ENCODE measurements around the gene POLR3E.

POLR3E gene

DNA sequence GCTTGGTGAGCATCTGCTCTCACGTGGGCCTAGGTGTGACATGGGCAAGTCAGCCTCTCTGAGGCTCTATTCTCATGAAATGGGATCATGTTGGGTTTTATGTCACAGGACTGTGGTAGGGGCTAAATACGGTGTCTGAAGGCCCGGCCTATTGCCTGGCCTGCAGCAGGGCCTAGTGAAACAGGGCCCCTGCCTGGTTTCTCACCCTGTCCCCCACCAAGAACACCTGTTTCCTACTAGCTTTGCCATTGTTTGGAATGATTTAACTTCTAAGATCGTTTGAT lies 29.1 kb downstream of the POLR3E start:
- Mint-ChIP-seq H3K4me1 (no peaks in the 10 kb centered on the region), H3K27ac (no peak overlapping the region), H3K9me3 (no peaks in the 10 kb centered on the region), H3K4me3 (no peak overlapping the region), H3K27me3 (no peaks in the 10 kb centered on the region), H3K36me3 (peaks cover 41 to 83% of the 10 kb centered on the region in 2 donors)
- DNase-seq: no peak
- ATAC-seq (replicated peaks): no peak

DNA sequence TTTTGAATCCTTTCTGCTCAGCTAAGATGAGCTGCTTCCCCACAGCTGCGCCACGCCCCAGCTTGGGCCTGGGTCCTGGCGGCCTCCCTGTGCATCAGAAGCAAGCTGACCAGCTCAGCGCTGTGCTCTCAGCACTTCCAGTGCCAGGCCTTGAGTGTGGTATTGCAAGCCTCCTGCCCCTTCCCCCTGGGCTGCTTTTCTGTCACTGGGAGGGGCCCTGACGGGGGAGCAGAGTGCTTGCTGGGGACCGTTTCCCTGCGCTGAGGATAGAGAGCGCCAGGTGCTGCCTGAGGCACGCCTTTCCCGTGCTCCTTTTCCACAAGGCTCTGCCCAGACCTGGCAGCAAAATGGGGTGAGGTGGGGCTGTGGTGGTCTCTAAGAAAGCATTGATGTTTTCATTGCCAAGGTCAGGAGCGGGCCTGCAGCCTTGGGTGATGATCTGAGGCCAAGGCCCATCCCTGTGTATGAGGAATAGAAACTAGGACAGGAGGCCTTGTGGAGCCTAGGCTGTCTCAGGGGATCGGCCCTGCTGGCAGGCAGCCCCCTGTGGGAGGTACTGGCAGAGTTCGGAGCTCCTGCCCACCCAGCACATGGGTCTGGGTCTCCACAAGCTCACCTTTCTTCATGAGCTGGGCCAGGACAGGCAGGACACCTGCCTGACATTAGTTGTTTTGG lies 29.7 kb downstream of the POLR3E start:
- H3K36me3 Mint-ChIP-seq: peaks cover 45 to 86% of the 10 kb centered on the region in 2 donors
- no peak overlapping the region for H3K4me3 Mint-ChIP-seq
- H3K27ac Mint-ChIP-seq: peak overlapping the region; percentile 62
- DNase-seq: no peak
- no peak for ATAC-seq (replicated peaks)
- H3K9me3 Mint-ChIP-seq: no peaks in the 10 kb centered on the region
- no peaks in the 10 kb centered on the region for H3K27me3 Mint-ChIP-seq
- H3K4me1 Mint-ChIP-seq: no peaks in the 10 kb centered on the region

DNA sequence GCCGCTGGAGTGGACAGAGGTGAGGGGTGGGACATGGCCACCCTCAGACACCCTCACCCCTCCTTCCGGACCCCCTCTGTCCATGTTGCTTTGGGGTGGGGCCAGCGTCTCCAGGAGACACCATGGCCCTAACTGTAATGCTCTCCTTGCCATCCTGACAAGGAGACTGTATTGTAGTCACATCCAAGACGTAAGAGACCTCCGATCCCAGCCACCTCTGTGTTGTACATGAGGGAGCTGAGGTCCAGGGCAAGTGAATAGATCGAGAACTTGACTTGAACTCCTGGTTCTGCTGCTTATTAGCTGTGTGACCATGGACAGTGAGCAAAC lies 30.2 kb downstream of the POLR3E start:
- Mint-ChIP-seq H3K27me3 (no peaks in the 10 kb centered on the region), H3K36me3 (peaks cover 47 to 87% of the 10 kb centered on the region in 2 donors), H3K4me3 (no peak overlapping the region), H3K9me3 (no peaks in the 10 kb centered on the region), H3K4me1 (no peaks in the 10 kb centered on the region), H3K27ac (peak overlapping the region; percentile 62)
- DNase-seq (no peak), ATAC-seq (replicated peaks) (no peak)

DNA sequence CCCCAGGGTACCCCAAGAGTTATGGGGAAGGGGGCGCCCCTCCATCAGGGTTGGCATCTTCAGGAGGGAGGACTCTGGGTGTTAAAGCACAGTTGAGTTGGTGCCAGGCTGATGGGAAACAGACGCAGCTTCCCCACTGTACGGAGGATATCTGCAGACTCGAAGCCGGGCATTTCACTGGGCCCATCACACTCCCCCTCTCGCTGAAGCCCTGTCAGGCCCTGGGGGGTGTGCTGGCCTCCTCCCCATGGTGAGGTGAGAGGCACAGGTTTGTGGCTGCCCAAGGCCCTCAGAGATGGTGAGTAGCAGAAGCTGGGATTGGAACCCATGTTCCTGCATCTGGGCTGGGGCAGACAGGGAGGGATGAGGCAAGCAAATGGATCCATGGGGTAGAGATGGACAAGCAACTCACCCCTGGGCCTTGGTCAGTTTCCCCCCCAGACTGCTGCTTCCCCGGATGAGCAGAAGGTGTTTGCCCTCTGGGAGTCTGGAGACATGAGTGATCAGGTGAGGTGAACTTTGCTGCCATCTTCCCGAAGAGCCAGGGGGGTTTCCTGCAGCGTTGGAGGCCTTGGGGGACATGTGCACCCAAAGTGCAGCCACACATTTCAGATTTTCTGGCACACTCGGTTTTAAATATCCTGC lies 31.0 kb downstream of the POLR3E start:
- H3K36me3 Mint-ChIP-seq: peaks cover 43 to 84% of the 10 kb centered on the region in 2 donors
- H3K4me3 Mint-ChIP-seq: no peak overlapping the region
- DNase-seq (no peak), ATAC-seq (replicated peaks) (no peak)
- no peaks in the 10 kb centered on the region for H3K9me3 Mint-ChIP-seq
- no peaks in the 10 kb centered on the region for H3K27me3 Mint-ChIP-seq
- H3K27ac Mint-ChIP-seq: peak overlapping the region; percentile 62
- no peaks in the 10 kb centered on the region for H3K4me1 Mint-ChIP-seq

DNA sequence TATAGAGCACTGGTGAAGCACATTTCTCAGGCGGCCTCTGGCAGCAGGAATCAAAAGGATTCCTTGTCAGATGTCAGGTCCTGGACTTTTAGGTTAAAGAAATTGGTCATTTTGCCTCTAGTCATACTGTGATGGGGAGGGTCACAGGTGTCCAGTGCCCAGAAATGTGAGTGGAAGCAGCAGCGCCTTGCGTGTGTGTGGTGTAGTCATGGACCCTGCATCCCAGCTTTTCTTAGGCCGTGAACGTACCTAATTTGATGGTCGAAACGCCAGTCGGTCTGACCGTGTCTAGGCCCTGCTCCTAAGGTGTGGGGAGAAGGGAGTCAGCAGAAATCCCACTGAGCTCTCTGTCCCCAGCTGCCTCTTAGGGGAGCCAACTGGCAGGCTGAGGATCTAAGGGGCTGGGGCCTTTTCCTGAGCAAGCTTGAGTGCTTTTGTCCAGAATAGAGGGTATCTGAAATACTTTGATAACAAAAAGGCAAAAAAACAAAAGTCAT lies 32.0 kb downstream of the POLR3E start:
- no peak overlapping the region for H3K27ac Mint-ChIP-seq
- H3K4me3 Mint-ChIP-seq: no peak overlapping the region
- H3K4me1 Mint-ChIP-seq: no peaks in the 10 kb centered on the region
- no peaks in the 10 kb centered on the region for H3K27me3 Mint-ChIP-seq
- peaks cover 0 to under 1% of the 10 kb centered on the region in 2 donors for H3K9me3 Mint-ChIP-seq
- no peak for ATAC-seq (replicated peaks)
- DNase-seq: no peak
- peaks cover 43 to 84% of the 10 kb centered on the region in 2 donors for H3K36me3 Mint-ChIP-seq

DNA sequence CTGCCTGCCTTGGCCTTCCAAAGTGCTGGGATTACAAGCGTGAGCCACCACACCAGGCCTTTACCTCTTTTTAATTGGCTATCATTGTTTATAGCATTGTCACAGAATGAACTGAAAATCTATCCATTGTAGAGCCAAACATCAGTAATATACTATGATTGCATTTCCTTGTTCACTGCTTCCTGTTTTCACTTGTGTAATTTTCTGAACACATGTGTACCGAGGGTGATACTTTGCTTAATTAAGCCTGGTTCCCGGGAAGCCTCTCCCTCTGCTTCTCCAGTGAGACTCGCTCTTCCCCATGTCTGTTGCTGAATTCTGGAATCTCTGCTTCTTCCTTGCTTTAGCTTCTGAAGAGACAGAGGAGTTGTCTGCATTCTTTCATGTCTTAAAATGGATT lies 33.1 kb downstream of the POLR3E start:
- Mint-ChIP-seq H3K4me3 (no peak overlapping the region), H3K27ac (no peak overlapping the region), H3K9me3 (peaks cover 0 to 3% of the 10 kb centered on the region in 2 donors), H3K27me3 (no peaks in the 10 kb centered on the region), H3K36me3 (peaks cover 49 to 88% of the 10 kb centered on the region in 2 donors), H3K4me1 (no peaks in the 10 kb centered on the region)
- ATAC-seq (replicated peaks) (no peak), DNase-seq (no peak)

DNA sequence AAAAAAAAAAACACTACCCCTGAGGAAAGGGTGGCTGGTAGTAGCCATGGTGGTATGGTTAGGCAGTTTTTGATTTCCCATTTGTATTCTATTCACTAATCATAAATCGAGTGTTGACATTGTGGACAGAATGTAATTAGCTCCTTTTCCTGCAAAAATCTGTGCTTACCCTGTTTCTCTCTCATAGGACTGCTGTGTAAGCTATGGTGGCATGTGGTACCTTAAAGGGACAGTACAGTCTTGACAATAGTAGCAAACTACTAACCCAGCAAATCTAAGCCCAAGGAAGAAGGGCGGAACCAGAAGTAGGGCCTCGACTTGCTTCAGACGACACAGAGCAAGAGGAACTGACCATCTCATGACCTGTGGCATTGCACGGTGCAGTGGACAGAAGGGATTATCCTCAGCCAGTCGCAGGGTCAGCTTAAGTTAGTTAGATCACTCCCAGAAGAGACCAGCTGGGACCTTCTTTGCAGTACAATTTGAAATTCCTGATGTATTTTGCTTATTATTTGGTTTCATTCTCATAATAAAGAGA lies 36.3 kb downstream of the POLR3E start:
- DNase-seq: no peak
- Mint-ChIP-seq H3K27ac (no peak overlapping the region), H3K36me3 (peaks cover 71 to 91% of the 10 kb centered on the region in 2 donors), H3K9me3 (peaks cover 22 to 23% of the 10 kb centered on the region in 2 donors), H3K27me3 (no peaks in the 10 kb centered on the region), H3K4me3 (no peak overlapping the region), H3K4me1 (no peaks in the 10 kb centered on the region)
- ATAC-seq (replicated peaks): no peak

DNA sequence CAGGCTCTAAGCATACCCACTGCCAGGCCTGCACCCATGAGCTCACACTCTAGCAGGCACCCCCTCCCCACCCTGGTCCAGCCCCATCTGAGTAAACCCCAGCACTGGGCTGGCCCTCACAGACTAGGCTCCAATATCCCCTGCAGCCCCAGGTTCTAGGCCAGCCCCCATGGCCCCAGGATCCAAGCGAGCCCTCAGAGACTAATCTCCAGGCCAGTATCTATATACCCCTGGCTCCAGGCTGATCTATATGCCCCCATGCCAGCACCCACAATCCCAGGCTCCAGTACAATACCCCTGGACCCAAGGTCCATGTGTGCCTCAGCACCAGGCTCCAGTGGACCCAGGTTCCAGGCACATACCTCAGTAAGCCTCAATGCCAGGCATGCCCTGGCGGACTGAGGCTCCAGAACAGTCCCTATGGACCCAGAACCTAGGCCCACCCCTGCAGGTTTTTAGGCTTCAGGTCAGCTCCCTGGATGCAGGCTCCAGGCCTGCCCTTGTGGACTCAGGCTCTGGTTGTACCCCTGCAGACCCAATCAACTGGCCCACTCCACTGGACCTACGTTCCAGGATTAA lies 38.5 kb downstream of the POLR3E start:
- H3K27me3 Mint-ChIP-seq: no peaks in the 10 kb centered on the region
- ATAC-seq (replicated peaks): no peak
- no peak overlapping the region for H3K4me3 Mint-ChIP-seq
- no peak for DNase-seq
- no peaks in the 10 kb centered on the region for H3K4me1 Mint-ChIP-seq
- peaks cover 34 to 35% of the 10 kb centered on the region in 2 donors for H3K9me3 Mint-ChIP-seq
- H3K36me3 Mint-ChIP-seq: peaks cover 73 to 87% of the 10 kb centered on the region in 2 donors
- no peak overlapping the region for H3K27ac Mint-ChIP-seq

DNA sequence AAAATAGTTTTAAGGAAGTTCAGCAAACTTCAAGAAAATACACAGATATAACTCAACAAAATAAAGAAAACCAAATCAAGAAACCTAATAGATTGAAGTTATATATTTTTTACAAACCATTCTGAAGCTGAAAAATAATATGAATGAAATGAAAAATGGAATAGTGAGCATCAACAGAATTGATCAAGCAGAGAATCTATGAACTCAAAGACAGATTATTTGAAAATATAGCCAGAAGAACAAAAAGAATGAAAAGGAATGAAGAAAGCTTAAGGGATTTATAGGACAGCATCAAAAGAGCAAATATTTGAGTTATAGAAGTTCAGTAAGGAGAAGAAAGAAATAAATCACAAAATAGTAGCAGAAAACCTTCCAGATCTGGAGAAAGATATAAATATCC lies 39.4 kb downstream of the POLR3E start:
- no peak overlapping the region for H3K27ac Mint-ChIP-seq
- no peak overlapping the region for H3K4me3 Mint-ChIP-seq
- H3K9me3 Mint-ChIP-seq: peaks cover 34 to 35% of the 10 kb centered on the region in 2 donors
- no peaks in the 10 kb centered on the region for H3K27me3 Mint-ChIP-seq
- DNase-seq (no peak), ATAC-seq (replicated peaks) (no peak)
- peaks cover 73 to 87% of the 10 kb centered on the region in 2 donors for H3K36me3 Mint-ChIP-seq
- no peaks in the 10 kb centered on the region for H3K4me1 Mint-ChIP-seq

DNA sequence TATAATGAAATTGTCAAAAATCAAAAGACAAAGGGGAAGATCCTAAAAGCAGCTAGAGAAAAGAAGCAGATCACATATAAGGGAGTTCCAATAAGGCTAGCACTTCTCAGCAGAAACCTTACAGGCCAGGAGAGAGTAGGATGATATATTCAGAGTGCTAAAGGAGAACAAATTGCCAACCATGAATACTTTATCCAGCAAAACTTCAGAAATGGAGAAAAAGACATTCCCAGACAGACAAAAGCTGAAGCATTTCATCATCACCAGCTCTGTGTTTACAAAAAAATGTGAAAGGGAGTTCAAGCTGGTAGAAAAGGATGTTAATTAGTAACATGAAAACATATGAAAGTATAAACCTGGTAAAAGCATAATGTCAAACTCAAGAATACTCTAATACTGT lies 39.8 kb downstream of the POLR3E start:
- H3K4me3 Mint-ChIP-seq: no peak overlapping the region
- H3K27me3 Mint-ChIP-seq: no peaks in the 10 kb centered on the region
- peaks cover 69 to 87% of the 10 kb centered on the region in 2 donors for H3K36me3 Mint-ChIP-seq
- H3K9me3 Mint-ChIP-seq: peaks cover 34 to 35% of the 10 kb centered on the region in 2 donors
- DNase-seq: no peak
- H3K27ac Mint-ChIP-seq: no peak overlapping the region
- ATAC-seq (replicated peaks): no peak
- peaks cover 0 to under 1% of the 10 kb centered on the region in 2 donors for H3K4me1 Mint-ChIP-seq

DNA sequence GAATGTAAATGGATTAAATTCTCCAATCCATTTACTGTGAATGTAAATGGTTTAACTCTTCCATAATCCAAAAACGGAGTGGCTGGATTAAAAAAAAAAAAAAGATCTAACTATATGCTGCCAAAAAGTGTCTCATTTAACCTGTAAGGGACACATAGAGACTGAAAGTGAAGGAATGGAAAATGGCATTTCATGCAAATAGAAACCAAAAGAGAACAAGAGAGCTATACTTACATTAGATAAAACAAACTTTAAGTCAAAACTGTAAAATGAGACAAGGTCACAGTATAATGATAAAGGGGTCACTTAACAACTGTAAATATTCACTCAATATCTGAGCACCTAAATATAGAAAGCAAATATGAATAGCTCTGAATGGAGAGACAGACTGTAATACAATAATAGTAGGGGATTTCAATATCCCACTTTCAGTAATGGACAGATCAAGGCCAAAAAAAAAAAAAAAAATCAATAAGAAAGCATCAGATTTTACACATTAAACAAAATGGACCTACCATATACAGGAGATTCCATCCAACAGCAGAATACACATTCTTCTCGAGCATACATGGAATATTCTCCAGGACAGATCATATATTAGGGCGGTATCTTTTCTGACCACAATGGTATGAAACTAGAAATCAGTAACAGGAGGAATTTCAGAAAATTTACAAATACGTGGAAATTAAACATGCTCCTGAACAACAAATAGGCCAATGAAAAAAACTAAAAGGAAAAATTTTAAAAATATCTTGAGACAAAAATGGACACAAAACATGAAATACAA lies 40.8 kb downstream of the POLR3E start:
- Mint-ChIP-seq H3K27ac (peak overlapping the region; percentile 56), H3K4me1 (peaks cover 0 to 1% of the 10 kb centered on the region in 2 donors), H3K36me3 (peaks cover 65 to 83% of the 10 kb centered on the region in 2 donors), H3K27me3 (no peaks in the 10 kb centered on the region), H3K9me3 (peaks cover 34 to 35% of the 10 kb centered on the region in 2 donors), H3K4me3 (no peak overlapping the region)
- ATAC-seq (replicated peaks) (no peak), DNase-seq (no peak)

DNA sequence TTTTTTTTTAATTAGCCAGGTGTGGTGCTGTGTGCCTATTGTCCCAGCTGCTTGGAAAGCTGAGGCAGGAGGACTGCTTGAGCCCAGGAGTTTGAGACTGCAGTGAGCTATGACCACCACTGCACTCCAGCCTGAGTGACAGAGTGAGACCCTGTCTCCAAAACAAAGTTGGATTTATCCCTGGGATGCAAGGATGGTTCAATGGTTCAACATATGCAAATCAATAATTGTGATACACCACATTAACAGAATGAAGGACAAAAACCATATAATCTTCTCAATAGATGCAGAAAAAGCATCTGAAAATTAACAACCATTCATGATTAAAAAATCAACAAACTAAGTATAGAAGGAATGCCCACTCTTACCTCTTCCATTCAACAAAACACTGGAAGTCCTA lies 43.7 kb downstream of the POLR3E start:
- DNase-seq: no peak
- Mint-ChIP-seq H3K9me3 (peaks cover 31 to 34% of the 10 kb centered on the region in 2 donors), H3K27ac (no peak overlapping the region), H3K4me1 (peaks cover 0 to 1% of the 10 kb centered on the region in 2 donors), H3K27me3 (no peaks in the 10 kb centered on the region), H3K36me3 (peaks cover 43 to 62% of the 10 kb centered on the region in 2 donors), H3K4me3 (no peak overlapping the region)
- no peak for ATAC-seq (replicated peaks)

DNA sequence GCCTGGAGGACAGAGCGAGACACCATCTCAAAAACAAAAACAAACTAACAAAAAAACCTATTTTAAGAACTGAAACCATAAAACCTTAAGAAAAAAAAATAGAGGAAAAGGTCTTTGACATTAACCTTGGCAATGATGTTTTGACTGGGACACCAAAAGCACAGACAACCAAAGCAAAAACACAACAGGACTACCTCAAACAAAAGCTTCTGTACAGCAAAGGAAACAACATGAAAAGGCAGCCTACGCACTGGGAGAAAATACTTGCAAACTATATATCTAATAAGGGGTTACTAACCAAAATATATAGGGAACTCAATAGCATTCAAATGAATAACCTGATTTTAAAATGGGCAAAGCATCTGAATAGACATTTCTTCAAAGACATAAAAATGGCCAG lies 44.9 kb downstream of the POLR3E start:
- Mint-ChIP-seq H3K27me3 (no peaks in the 10 kb centered on the region), H3K36me3 (peaks cover 39 to 58% of the 10 kb centered on the region in 2 donors), H3K4me3 (no peak overlapping the region), H3K9me3 (peaks cover 22 to 23% of the 10 kb centered on the region in 2 donors), H3K4me1 (peaks cover 5 to 8% of the 10 kb centered on the region in 2 donors), H3K27ac (no peak overlapping the region)
- DNase-seq: no peak
- ATAC-seq (replicated peaks): no peak

DNA sequence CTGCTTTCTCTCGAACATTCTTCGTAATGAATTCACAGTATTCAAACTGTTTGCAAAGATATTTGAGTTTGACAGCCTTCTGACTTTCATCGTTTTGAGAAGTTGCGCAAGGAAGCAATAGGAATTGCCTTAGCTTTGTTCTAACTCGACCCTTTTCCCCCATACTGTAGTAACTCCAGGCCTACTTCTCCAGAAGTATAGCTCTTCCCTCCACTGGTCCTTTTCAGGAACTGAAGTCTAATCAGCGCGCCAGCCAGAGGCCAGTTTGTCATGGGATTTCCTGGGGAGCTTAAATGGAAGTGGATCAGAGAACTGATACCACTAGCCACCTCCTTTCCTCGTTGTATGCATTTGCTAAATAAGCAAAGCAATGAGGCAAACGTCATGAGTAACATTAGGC lies 49.3 kb downstream of the POLR3E start:
- Mint-ChIP-seq H3K27ac (peak overlapping the region; percentile 1), H3K9me3 (no peaks in the 10 kb centered on the region), H3K4me3 (no peak overlapping the region), H3K27me3 (no peaks in the 10 kb centered on the region), H3K36me3 (peaks cover 31 to 53% of the 10 kb centered on the region in 2 donors), H3K4me1 (peaks cover 5 to 9% of the 10 kb centered on the region in 2 donors)
- no peak for ATAC-seq (replicated peaks)
- DNase-seq: no peak
